ENCODE data around the gene ADARB2.
"Not testable (repeated sequence)": the region's sequence is repeated elsewhere in the genome, so short reads cannot be mapped to it uniquely, and the experiment has no call there.

The ADARB2 gene

GRCh38 chr10:1476455-1476803, 260.9 kb downstream of the ADARB2 start:
- peak in 19 of 42 donors; percentile 12 to 73 (median 41) for DNase-seq
- intact Hi-C loops (cut with DNase I) = no loop called here

GRCh38 chr10:1475771-1476454, 261.4 kb downstream of the ADARB2 start:
- intact Hi-C loops (cut with DNase I) = no loop called here
- DNase-seq = no peak

- DNase-seq = no peak
- intact Hi-C loops (cut with DNase I) = no loop called here
Observed at GRCh38 chr10:1475098-1475591, 262.2 kb downstream of the ADARB2 start.

- peak in 1 of 42 donors; percentile 22 for DNase-seq
- intact Hi-C loops (cut with DNase I) = no loop called here
Observed at GRCh38 chr10:1474376-1475097, 262.8 kb downstream of the ADARB2 start.

GRCh38 chr10:1473874-1474273, 263.5 kb downstream of the ADARB2 start:
- intact Hi-C loops (cut with DNase I) = no loop called here

GRCh38 chr10:1472178-1472958, 265.0 kb downstream of the ADARB2 start:
- intact Hi-C loops (cut with DNase I) = no loop called here
- peak in 1 of 42 donors; percentile 29 for DNase-seq

More at GRCh38 chr10:1473874-1474273, 263.5 kb downstream of the ADARB2 start:
- no peak for DNase-seq

- peak in 1 of 42 donors; percentile 8 for DNase-seq
- intact Hi-C loops (cut with DNase I) = no loop called here
Observed at GRCh38 chr10:1468811-1469210, 268.5 kb downstream of the ADARB2 start.

- intact Hi-C loops (cut with DNase I) = no loop called here
- DNase-seq = no peak
Observed at GRCh38 chr10:1467334-1468076, 269.8 kb downstream of the ADARB2 start.

- DNase-seq = peak in 8 of 42 donors; percentile 19 to 73 (median 34)
Observed at GRCh38 chr10:1465993-1466764, 271.1 kb downstream of the ADARB2 start.

GRCh38 chr10:1465418-1465911, 271.9 kb downstream of the ADARB2 start:
- intact Hi-C loops (cut with DNase I) = no loop called here
- no peak for DNase-seq

More at GRCh38 chr10:1465993-1466764, 271.1 kb downstream of the ADARB2 start:
- intact Hi-C loops (cut with DNase I) = no loop called here

GRCh38 chr10:1464881-1465417, 272.4 kb downstream of the ADARB2 start:
- no peak for DNase-seq
- intact Hi-C loops (cut with DNase I) = no loop called here

GRCh38 chr10:1463971-1464370, 273.4 kb downstream of the ADARB2 start:
- intact Hi-C loops (cut with DNase I); DNase-seq: not testable (repeated sequence)

GRCh38 chr10:1462994-1463633, 274.2 kb downstream of the ADARB2 start:
- no peak for DNase-seq
- intact Hi-C loops (cut with DNase I) = no loop called here

GRCh38 chr10:1462521-1462920, 274.8 kb downstream of the ADARB2 start:
- DNase-seq = no peak

GRCh38 chr10:1462032-1462431, 275.3 kb downstream of the ADARB2 start:
- intact Hi-C loops (cut with DNase I) = no loop called here
- no peak for DNase-seq

More at GRCh38 chr10:1462521-1462920, 274.8 kb downstream of the ADARB2 start:
- intact Hi-C loops (cut with DNase I) = no loop called here

GRCh38 chr10:1461016-1461415, 276.3 kb downstream of the ADARB2 start:
- DNase-seq = no peak
- intact Hi-C loops (cut with DNase I) = no loop called here

GRCh38 chr10:1459664-1460063, 277.7 kb downstream of the ADARB2 start:
- intact Hi-C loops (cut with DNase I); DNase-seq: not testable (repeated sequence)
